KMS-11 (cell line): Measurements from ENCODE around the gene EPHA5.

Experiments used
- H2AFZ ChIP-seq: fragments of 200-600 bp; sonication (generic); 2 replicates; pipeline ENCODE4 v1.6.1; 2016; ENCODE audit warnings: antibody characterized with exemption, mixed run types, low read depth
- H3K27ac ChIP-seq: fragments of 200-600 bp; sonication (generic); 2 replicates; pipeline ENCODE4 v1.6.1; 2016; ENCODE audit warnings: mild to moderate bottlenecking, mixed run types
- H3K27me3 ChIP-seq: fragments of 200-600 bp; sonication (generic); 2 replicates; pipeline ENCODE4 v1.6.1; 2017; ENCODE audit warnings: mild to moderate bottlenecking, low read depth, mixed run types, moderate library complexity; ENCODE audit not compliant: insufficient read depth
- H3K36me3 ChIP-seq: fragments of 200-600 bp; sonication (generic); 2 replicates; pipeline ENCODE4 v1.6.1; 2017; ENCODE audit warnings: mild to moderate bottlenecking, mixed run types; ENCODE audit not compliant: insufficient read depth
- H3K4me1 ChIP-seq: fragments of 200-600 bp; sonication (generic); 2 replicates; pipeline ENCODE4 v1.6.1; 2016; ENCODE audit warnings: mild to moderate bottlenecking, low read depth, mixed run types; ENCODE audit not compliant: poor library complexity, severe bottlenecking
- H3K4me2 ChIP-seq: fragments of 200-600 bp; sonication (generic); 2 replicates; pipeline ENCODE4 v1.7.0; 2016; ENCODE audit warnings: mild to moderate bottlenecking, mixed run types
- H3K4me3 ChIP-seq: fragments of 200-600 bp; sonication (generic); IDR thresholded peaks from 2 replicates; pipeline ENCODE4 v1.6.1; 2017; ENCODE audit warnings: low read depth, low read length, mixed read lengths; ENCODE audit not compliant: insufficient read depth
- H3K79me2 ChIP-seq: fragments of 200-600 bp; sonication (generic); 2 replicates; pipeline ENCODE4 v1.6.1; 2016; ENCODE audit warnings: low read depth, mixed run types; ENCODE audit not compliant: insufficient read depth
- H3K9ac ChIP-seq: fragments of 200-600 bp; sonication (generic); 2 replicates; pipeline ENCODE4 v1.6.1; 2016; ENCODE audit warnings: mild to moderate bottlenecking, mixed run types
- H4K20me1 ChIP-seq: fragments of 200-600 bp; sonication (generic); 2 replicates; pipeline ENCODE4 v1.6.1; 2016; ENCODE audit warnings: mild to moderate bottlenecking, mixed run types; ENCODE audit not compliant: insufficient read depth
- CTCF ChIP-seq: fragments of 200-600 bp; sonication (generic); conservative IDR thresholded peaks from 2 replicates; pipeline ENCODE4 v1.6.1; 2017; ENCODE audit warnings: low read depth, mild to moderate bottlenecking, antibody characterized with exemption, low read length, moderate library complexity, mixed read lengths

Gene EPHA5

GRCh38 chr4:65467068-65467680, 203.1 kb downstream of the EPHA5 start:
- H4K20me1 ChIP-seq, result no peaks in the 10 kb centered on the region
- no peaks in the 10 kb centered on the region for H3K36me3 ChIP-seq
- H3K27me3 ChIP-seq, result no peaks in the 10 kb centered on the region
- no peak overlapping the region for H3K4me2 ChIP-seq
- H3K9ac ChIP-seq, result no peak overlapping the region
- no peaks in the 10 kb centered on the region for H3K79me2 ChIP-seq
- H3K4me1 ChIP-seq, result no peaks in the 10 kb centered on the region
- H3K27ac ChIP-seq, result no peak overlapping the region
- no peak overlapping the region for H2AFZ ChIP-seq
- no peak for TF ChIP-seq CTCF
- H3K4me3 ChIP-seq, result no peak overlapping the region

GRCh38 chr4:65461781-65462180, 208.5 kb downstream of the EPHA5 start:
- Histone ChIP-seq H3K4me2 (no peak overlapping the region), H3K27me3 (no peaks in the 10 kb centered on the region), H3K27ac (no peak overlapping the region), H3K4me3 (no peak overlapping the region), H3K36me3 (no peaks in the 10 kb centered on the region), H3K4me1 (no peaks in the 10 kb centered on the region), H3K9ac (no peak overlapping the region), H3K79me2 (no peaks in the 10 kb centered on the region), H4K20me1 (no peaks in the 10 kb centered on the region), H2AFZ (no peak overlapping the region)
- TF ChIP-seq CTCF, result no peak

GRCh38 chr4:65457011-65457410, 213.3 kb downstream of the EPHA5 start:
- TF ChIP-seq CTCF, result no peak

GRCh38 chr4:65456579-65456978, 213.7 kb downstream of the EPHA5 start:
- Histone ChIP-seq H3K9ac (no peak overlapping the region), H3K27me3 (no peaks in the 10 kb centered on the region), H4K20me1 (no peaks in the 10 kb centered on the region), H3K4me2 (no peak overlapping the region), H3K27ac (no peak overlapping the region), H3K79me2 (no peaks in the 10 kb centered on the region), H2AFZ (no peak overlapping the region), H3K4me1 (no peaks in the 10 kb centered on the region), H3K4me3 (no peak overlapping the region), H3K36me3 (no peaks in the 10 kb centered on the region)
- TF ChIP-seq CTCF, result no peak

More at GRCh38 chr4:65457011-65457410, 213.3 kb downstream of the EPHA5 start:
- no peaks in the 10 kb centered on the region for H3K27me3 ChIP-seq
- H3K4me3 ChIP-seq, result no peak overlapping the region
- H3K27ac ChIP-seq, result no peak overlapping the region
- H3K4me1 ChIP-seq, result no peaks in the 10 kb centered on the region
- no peak overlapping the region for H3K4me2 ChIP-seq
- no peaks in the 10 kb centered on the region for H4K20me1 ChIP-seq
- H3K9ac ChIP-seq, result no peak overlapping the region
- H3K79me2 ChIP-seq, result no peaks in the 10 kb centered on the region
- no peaks in the 10 kb centered on the region for H3K36me3 ChIP-seq
- H2AFZ ChIP-seq, result no peak overlapping the region
